GM12878 (cell line): ENCODE measurements around the gene DDX23. TPM values are rescaled to one million over a fixed set of nuclear protein-coding genes. Genes with fewer than 3 reads are reported as not detected.
A peak's percentile ranks its signal among the peaks of the same experiment; 100 is the strongest.

ENCODE experiments used
- ATAC-seq: fragments of 200-7000 bp; cut with Tn5 transposase; 3 replicates; pipeline ENCODE4 v1.9.1; 2020; ENCODE audit warnings: mild to moderate bottlenecking, moderate library complexity
- BruUV-seq: library from RNA; stranded (reverse); fragments of 400-500 nt; replicated peaks from 2 replicates; lab custom pipeline; 2021; lab: Mats Ljungman, UMichigan
- CTCF ChIA-PET: fragments of 300-600 bp; sonication (Branson Sonifier 250); formaldehyde crosslinking; extraction: SDS; loops from one replicate; lab custom pipeline; 2021; ENCODE audit warnings: inconsistent platforms; lab: Yijun Ruan, JAX
- POLR2A ChIA-PET: fragments of 350-600 bp; formaldehyde crosslinking; extraction: SDS; loops from one replicate; lab custom pipeline; 2021; ENCODE audit warnings: inconsistent platforms; lab: Charles Lee
- RAD21 ChIA-PET: fragments of 300-600 bp; sonication (Branson Sonifier 250); formaldehyde crosslinking; loops from one replicate; lab custom pipeline; 2023; ENCODE audit warnings: antibody characterized with exemption; ENCODE audit not compliant: unreplicated experiment; lab: Charles Lee
- SMC1A ChIA-PET: fragments of 300-600 bp; sonication (Branson Sonifier 250); formaldehyde crosslinking; loops from one replicate; lab custom pipeline; 2023; ENCODE audit not compliant: unreplicated experiment, uncharacterized antibody; lab: Charles Lee
- DNase-seq: peaks from one replicate; pipeline ENCODE4 v3.0.0-alpha.2; 2011; ENCODE audit warnings: low read depth, low spot score
- FAIRE-seq: peaks from 3 replicates; lab custom pipeline; 2011; peaks lifted over from hg19 to GRCh38; lab: Jason Lieb, UNC
- H2AFZ ChIP-seq: 2 replicates; pipeline ENCODE4 v1.6.0; 2011; ENCODE audit warnings: low read depth, low read length, control low read depth; ENCODE audit not compliant: control insufficient read depth
- H3K27ac ChIP-seq: 2 replicates; pipeline ENCODE4 v1.5.1; 2011; ENCODE audit warnings: control low read depth; ENCODE audit not compliant: control insufficient read depth, insufficient read depth
- H3K27me3 ChIP-seq, 2 experiments: replicated peaks in 1 of 2; 2 replicates each; pipeline versions ENCODE4 v1.6.0 to v1.6.1; 2011; ENCODE audit warnings: low read length in 1 of 2; ENCODE audit not compliant: control insufficient read depth in 2 of 2, insufficient read depth in 2 of 2
- H3K36me3 ChIP-seq, 2 experiments: 2 replicates each; pipeline ENCODE4 v1.5.1; 2011; ENCODE audit warnings: low read length in 1 of 2; ENCODE audit not compliant: control insufficient read depth in 2 of 2, insufficient read depth in 2 of 2
- H3K4me1 ChIP-seq: 2 replicates; pipeline ENCODE4 v1.6.1; 2011; ENCODE audit warnings: mild to moderate bottlenecking, low read length, moderate library complexity, mixed read lengths; ENCODE audit not compliant: control insufficient read depth, insufficient read depth
- H3K4me2 ChIP-seq: 2 replicates; pipeline ENCODE4 v1.6.0; 2011; ENCODE audit warnings: control low read depth; ENCODE audit not compliant: control insufficient read depth, insufficient read depth
- H3K4me3 ChIP-seq: fragments of 200-600 bp; sonication (generic); 2 replicates; pipeline ENCODE4 v1.5.1; 2016
- H3K79me2 ChIP-seq: 2 replicates; pipeline ENCODE4 v1.6.0; 2011; ENCODE audit warnings: low read length; ENCODE audit not compliant: control insufficient read depth, insufficient read depth
- H3K9ac ChIP-seq: 2 replicates; pipeline ENCODE4 v1.8.0; 2011; ENCODE audit warnings: low read length, control low read depth, mixed read lengths; ENCODE audit not compliant: control insufficient read depth, insufficient read depth
- H3K9me3 ChIP-seq: replicated peaks from 3 replicates; pipeline ENCODE4 v1.5.1; 2011; ENCODE audit warnings: mild to moderate bottlenecking, low read length; ENCODE audit not compliant: control insufficient read depth, insufficient read depth
- H4K20me1 ChIP-seq: 2 replicates; pipeline ENCODE4 v1.6.0; 2011; ENCODE audit not compliant: control insufficient read depth, insufficient read depth
- BACH1 ChIP-seq: fragments of 450-650 bp; IDR thresholded peaks from 2 replicates; pipeline ENCODE4 v1.6.1; 2017; ENCODE audit warnings: mild to moderate bottlenecking, borderline replicate concordance
- EED ChIP-seq: sonication (generic); IDR thresholded peaks from 2 replicates; pipeline ENCODE4 v1.6.1; 2016; ENCODE audit warnings: antibody characterized with exemption, low read depth
- MTA2 ChIP-seq: fragments of 450-650 bp; IDR thresholded peaks from 2 replicates; pipeline ENCODE4 v1.6.1; 2016; ENCODE audit warnings: low read depth, mild to moderate bottlenecking, moderate library complexity
- NFIC ChIP-seq: IDR thresholded peaks from 2 replicates; pipeline ENCODE4 v1.6.1; 2012; ENCODE audit warnings: low read depth, mild to moderate bottlenecking, inconsistent platforms, low read length, moderate library complexity
- NFYA ChIP-seq: IDR thresholded peaks from 2 replicates; pipeline ENCODE4 v1.6.1; 2011; ENCODE audit warnings: low read depth, mild to moderate bottlenecking, low read length, improper control_type of control experiment, borderline replicate concordance
- NR2C1 ChIP-seq: fragments of 450-650 bp; IDR thresholded peaks from 2 replicates; pipeline ENCODE4 v1.6.1; 2017; ENCODE audit warnings: antibody characterized with exemption, mild to moderate bottlenecking, moderate library complexity
- PAX8 ChIP-seq: fragments of 450-650 bp; IDR thresholded peaks from 2 replicates; pipeline ENCODE4 v1.6.1; 2017; ENCODE audit warnings: mild to moderate bottlenecking, moderate library complexity
- POLR2AphosphoS5 ChIP-seq: IDR thresholded peaks from 2 replicates; pipeline ENCODE4 v1.6.1; 2011; ENCODE audit warnings: mild to moderate bottlenecking, low read length, inconsistent platforms
- RAD51 ChIP-seq: fragments of 450-650 bp; IDR thresholded peaks from 2 replicates; pipeline ENCODE4 v1.6.1; 2016; ENCODE audit warnings: moderate library complexity, mild to moderate bottlenecking, inconsistent platforms
- TBL1XR1 ChIP-seq: IDR thresholded peaks from 2 replicates; pipeline ENCODE4 v1.6.1; 2012; ENCODE audit warnings: low read depth, low read length, improper control_type of control experiment
- ZZZ3 ChIP-seq: IDR thresholded peaks from 2 replicates; pipeline ENCODE4 v1.6.1; 2011; ENCODE audit warnings: low read depth; ENCODE audit not compliant: control insufficient read depth, insufficient read length
- WGBS: methylation state at CpG from one replicate; pipeline ENCODE4 v1.1.6; 2016; ENCODE audit warnings: low lambda C conversion rate; ENCODE audit not compliant: insufficient replicate concordance, insufficient coverage; ENCODE audit errors: missing lambda C conversion rate; 5-methylcytosine and 5-hydroxymethylcytosine counted together
- in situ Hi-C: fragments of 300-500 bp; cut with MboI; formaldehyde crosslinking; loops from 9 replicates; pipeline ENCODE4 v1.14.3; 2018; ENCODE audit warnings: mixed read lengths
- intact Hi-C: fragments of 100-400 bp; cut with micrococcal nuclease; formaldehyde crosslinking; loops from one replicate; pipeline ENCODE4 v1.14.2; 2022; ENCODE audit not compliant: unreplicated experiment
- polyA plus RNA-seq, 11 experiments: library from polyadenylated mRNA; depleted of rRNA in 4 of 11; unstranded in 6 of 11; stranded (reverse) in 5 of 11; fragments of >200 nt; fragmentation: Nextera tagmentation in 4 of 11; fragmentation: Illumina TruSeq in 1 of 11; extraction: Ambion mirVana in 4 of 11; extraction: Trizol in 1 of 11; gene quantifications; 1 replicate in 1 of 11; 2 replicates in 10 of 11; pipeline versions ENCODE4 v1.2.1 to v1.2.3, GENCODE V29; 2011 to 2016; ENCODE audit warnings: inconsistent platforms in 2 of 11, missing spikeins in 2 of 11, low read depth in 1 of 11
- total RNA-seq, 4 experiments: library from RNA; depleted of rRNA in 3 of 4; stranded (reverse); fragments of >200 nt in 3 of 4; fragmentation: Illumina TruSeq in 1 of 4; extraction: Trizol in 1 of 4; gene quantifications; 2 replicates each; pipeline versions ENCODE4 v1.2.1 to v1.2.3, GENCODE V29; 2013 to 2021
- TF ChIP-seq, protein P1 (sequence below): fragments of 450-650 bp; IDR thresholded peaks from 2 replicates; pipeline ENCODE4 v1.6.1; 2016; ENCODE audit warnings: mild to moderate bottlenecking
- TF ChIP-seq, protein P2 (sequence below): IDR thresholded peaks from 2 replicates; pipeline ENCODE4 v1.6.1; 2012; ENCODE audit warnings: low read depth, low read length, improper control_type of control experiment
- TF ChIP-seq, protein P3 (sequence below): IDR thresholded peaks from 2 replicates; pipeline ENCODE4 v1.6.1; 2011; ENCODE audit warnings: low read depth, mild to moderate bottlenecking, low read length, moderate library complexity, borderline replicate concordance; ENCODE audit errors: extremely low read depth

Gene DDX23
- total and polyA plus RNA-seq, 10 of the 15 experiments (the other 5 are each of a cell fraction or from before 2014, with no cell fraction given), result 25.8 to 107 (median 77.4) TPM

DNA sequence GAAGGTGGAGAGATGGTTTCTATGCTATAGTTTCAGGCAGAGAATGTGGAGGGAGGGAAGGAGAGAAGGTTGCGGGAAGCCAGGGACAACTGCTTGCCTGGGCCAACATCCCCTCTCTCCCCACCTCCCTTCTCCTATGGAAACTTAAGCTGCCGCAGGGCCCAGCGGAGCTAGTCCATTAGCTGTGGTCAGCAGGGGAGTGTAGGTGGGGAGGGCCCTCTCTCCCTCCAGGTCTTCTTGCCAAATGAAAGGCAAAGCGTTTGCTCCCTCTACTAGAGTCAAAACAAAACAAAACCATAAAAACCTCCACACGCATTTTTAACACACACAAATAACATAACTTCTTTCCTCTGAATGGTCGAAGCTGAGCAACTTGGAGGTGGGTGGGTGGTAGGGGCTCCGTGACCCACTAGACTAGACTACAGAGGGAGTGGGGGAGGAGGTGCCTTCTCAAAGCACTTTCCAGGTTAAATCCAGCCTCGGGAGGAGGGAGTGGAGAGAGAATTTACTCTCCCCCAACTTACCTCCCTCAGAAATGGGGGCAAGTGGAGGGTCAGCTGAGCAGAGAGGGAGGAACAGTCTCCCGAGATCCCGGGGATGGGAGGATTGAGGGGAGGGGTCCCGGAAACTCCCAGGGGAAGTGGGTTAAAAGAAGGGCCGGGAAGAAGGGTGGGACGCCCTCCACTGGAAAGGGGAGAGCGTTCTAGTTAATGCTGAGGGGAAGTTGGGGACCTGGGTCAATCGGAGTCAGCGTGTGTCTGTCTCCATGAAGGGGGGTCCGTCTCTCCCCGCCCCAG is 38.3 kb downstream of the DDX23 start:
- Histone ChIP-seq H3K27ac (no peak overlapping the region), H2AFZ (peak overlapping the region; percentile 95)
- RAD21 ChIA-PET, result interaction anchor here (0.6 kb wide), 1 partner anchor 70 kb away, joined by 3 read pairs; no protein-coding TSS in a partner anchor
- no peak for TF ChIP-seq MTA2
- TF ChIP-seq, protein P1, sequence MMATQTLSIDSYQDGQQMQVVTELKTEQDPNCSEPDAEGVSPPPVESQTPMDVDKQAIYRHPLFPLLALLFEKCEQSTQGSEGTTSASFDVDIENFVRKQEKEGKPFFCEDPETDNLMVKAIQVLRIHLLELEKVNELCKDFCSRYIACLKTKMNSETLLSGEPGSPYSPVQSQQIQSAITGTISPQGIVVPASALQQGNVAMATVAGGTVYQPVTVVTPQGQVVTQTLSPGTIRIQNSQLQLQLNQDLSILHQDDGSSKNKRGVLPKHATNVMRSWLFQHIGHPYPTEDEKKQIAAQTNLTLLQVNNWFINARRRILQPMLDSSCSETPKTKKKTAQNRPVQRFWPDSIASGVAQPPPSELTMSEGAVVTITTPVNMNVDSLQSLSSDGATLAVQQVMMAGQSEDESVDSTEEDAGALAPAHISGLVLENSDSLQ, result no peak
- TF ChIP-seq NR2C1, result no peak
- TF ChIP-seq, protein P2, sequence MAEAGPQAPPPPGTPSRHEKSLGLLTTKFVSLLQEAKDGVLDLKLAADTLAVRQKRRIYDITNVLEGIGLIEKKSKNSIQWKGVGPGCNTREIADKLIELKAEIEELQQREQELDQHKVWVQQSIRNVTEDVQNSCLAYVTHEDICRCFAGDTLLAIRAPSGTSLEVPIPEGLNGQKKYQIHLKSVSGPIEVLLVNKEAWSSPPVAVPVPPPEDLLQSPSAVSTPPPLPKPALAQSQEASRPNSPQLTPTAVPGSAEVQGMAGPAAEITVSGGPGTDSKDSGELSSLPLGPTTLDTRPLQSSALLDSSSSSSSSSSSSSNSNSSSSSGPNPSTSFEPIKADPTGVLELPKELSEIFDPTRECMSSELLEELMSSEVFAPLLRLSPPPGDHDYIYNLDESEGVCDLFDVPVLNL, result no peak
- no peak for TF ChIP-seq EED
- TF ChIP-seq NFIC, result no peak
- no peak for TF ChIP-seq PAX8
- TF ChIP-seq RAD51, result no peak
- no peak for TF ChIP-seq POLR2AphosphoS5
- TF ChIP-seq TBL1XR1, result no peak
- TF ChIP-seq ZZZ3, result no peak
- TF ChIP-seq BACH1, result no peak
- TF ChIP-seq, protein P3, sequence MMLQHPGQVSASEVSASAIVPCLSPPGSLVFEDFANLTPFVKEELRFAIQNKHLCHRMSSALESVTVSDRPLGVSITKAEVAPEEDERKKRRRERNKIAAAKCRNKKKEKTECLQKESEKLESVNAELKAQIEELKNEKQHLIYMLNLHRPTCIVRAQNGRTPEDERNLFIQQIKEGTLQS, result no peak
- TF ChIP-seq NFYA, result no peak
- TF ChIP-seq, all 136 proteins: peak for 0
- Histone ChIP-seq H3K4me1 (peaks cover 7% of the 10 kb centered on the region), H3K36me3 (no peaks in the 10 kb centered on the region), H3K79me2 (no peaks in the 10 kb centered on the region), H3K4me2 (peak overlapping the region; percentile 92), H3K9me3 (no peaks in the 10 kb centered on the region), H4K20me1 (no peaks in the 10 kb centered on the region), H3K4me3 (peak overlapping the region; percentile 66; the same call in 1 of the 2 replicates), H3K9ac (peak overlapping the region; percentile 55; the same call in 1 of the 2 replicates), H3K27me3 (peaks cover 1 to 3% of the 10 kb centered on the region in 2 experiments; a peak in 3 of 4 replicates)
- DNase-seq, result no peak
- CTCF ChIA-PET, result interaction anchor here (1.1 to 5.7 kb wide), 18 partner anchors 10 to 175 kb away, joined by 3 to 58 read pairs (median 6); partner anchors contain the start of genes ADCY6, ARF3, CCNT1 and DDX23
- POLR2A ChIA-PET, result interaction anchor here (2.9 kb wide), 1 partner anchor 52 kb away, joined by 13 read pairs; the partner anchor contains the start of gene RND1
- WGBS, result 27% methylated on average over 18 of the region's 18 CpGs
- in situ Hi-C loops, result no loop called here
- FAIRE-seq, result no peak
- BruUV-seq, result no TSS peak
- intact Hi-C loops, result no loop called here
- SMC1A ChIA-PET, result no interaction called here
- ATAC-seq, result no peak
